SK-N-SH (cell line): ENCODE results near the gene ZDHHC7. TPM values are rescaled to one million over a fixed set of nuclear protein-coding genes. Genes with fewer than 3 reads are reported as not detected.
"Not testable (repeated sequence)": the region's sequence is repeated elsewhere in the genome, so short reads cannot be mapped to it uniquely, and the experiment has no call there.

Experiments
- CTCF ChIA-PET: fragments of 300-600, 350-600 bp; formaldehyde crosslinking; extraction: SDS; loops from one replicate; lab custom pipeline; 2021; lab: Yijun Ruan, JAX
- POLR2A ChIA-PET: fragments of 350-600 bp; sonication (Branson Sonifier 250); formaldehyde crosslinking; extraction: SDS; loops from one replicate; lab custom pipeline; 2020; ENCODE audit warnings: antibody characterized with exemption, inconsistent platforms; lab: Yijun Ruan, JAX
- DNase-seq: peaks from one replicate; pipeline ENCODE4 v3.0.0; 2012
- H2AFZ ChIP-seq: fragments of 200-600 bp; sonication (generic); 2 replicates; pipeline ENCODE4 v1.8.1; 2016; ENCODE audit warnings: antibody characterized with exemption, mild to moderate bottlenecking, low read depth
- H3F3A ChIP-seq: fragments of 200-600 bp; sonication (generic); replicated peaks from 2 replicates; pipeline ENCODE3; 2016; ENCODE audit warnings: antibody characterized with exemption, mild to moderate bottlenecking; ENCODE audit not compliant: insufficient read depth
- H3K27ac ChIP-seq, 2 experiments: fragments of 200-500 bp in 1 of 2; fragments of 200-600 bp in 1 of 2; sonication (Bioruptor generic) in 1 of 2; sonication (generic), shearing (Covaris generic) in 1 of 2; 2 replicates each; pipeline versions ENCODE4 v1.5.1 to v1.6.1; 2014 to 2016; ENCODE audit warnings: low read depth in 2 of 2, inconsistent platforms in 1 of 2, low read length in 1 of 2, mild to moderate bottlenecking in 1 of 2, mixed read lengths in 1 of 2
- H3K27me3 ChIP-seq: fragments of 200-600 bp; sonication (generic), shearing (Covaris generic); 2 replicates; pipeline ENCODE4 v1.6.1; 2016; ENCODE audit warnings: mixed run types; ENCODE audit not compliant: insufficient read depth
- H3K36me3 ChIP-seq, 2 experiments: fragments of 200-500 bp in 1 of 2; fragments of 200-600 bp in 1 of 2; sonication (Bioruptor generic) in 1 of 2; sonication (generic) in 1 of 2; replicated peaks in 1 of 2; 2 replicates each; pipeline versions ENCODE3 to v1.5.1; 2014 to 2016; ENCODE audit warnings: low read length in 1 of 2, mild to moderate bottlenecking in 1 of 2; ENCODE audit not compliant: insufficient read depth in 2 of 2, control insufficient read depth in 1 of 2
- H3K4me1 ChIP-seq, 2 experiments: fragments of 200-500 bp in 1 of 2; fragments of 200-600 bp in 1 of 2; sonication (Bioruptor generic) in 1 of 2; sonication (generic), shearing (Covaris generic) in 1 of 2; 2 replicates each; pipeline versions ENCODE4 v1.5.1 to v1.6.1; 2014 to 2016; ENCODE audit warnings: low read depth in 1 of 2, low read length in 1 of 2, mixed run types in 1 of 2; ENCODE audit not compliant: insufficient read depth in 2 of 2, control insufficient read depth in 1 of 2
- H3K4me2 ChIP-seq: fragments of 200-600 bp; sonication (generic), shearing (Covaris generic); 2 replicates; pipeline ENCODE4 v1.6.1; 2017; ENCODE audit warnings: mixed run types
- H3K4me3 ChIP-seq, 2 experiments: fragments of 200-500 bp in 1 of 2; fragments of 200-600 bp in 1 of 2; sonication (Bioruptor generic) in 1 of 2; sonication (generic), shearing (Covaris generic) in 1 of 2; 2 replicates each; pipeline versions ENCODE4 v1.5.1 to v1.8.1; 2014 to 2016; ENCODE audit warnings: low read depth in 2 of 2, inconsistent platforms in 1 of 2, low read length in 1 of 2, mild to moderate bottlenecking in 1 of 2, mixed read lengths in 1 of 2, moderate library complexity in 1 of 2
- H3K79me2 ChIP-seq: fragments of 200-600 bp; sonication (generic); 2 replicates; pipeline ENCODE4 v1.8.1; 2017; ENCODE audit warnings: mild to moderate bottlenecking; ENCODE audit not compliant: insufficient read depth
- H3K9ac ChIP-seq: fragments of 200-600 bp; sonication (generic); 2 replicates; pipeline ENCODE4 v1.6.1; 2017; ENCODE audit warnings: mixed run types
- H3K9me2 ChIP-seq: fragments of 200-600 bp; sonication (generic); 2 replicates; pipeline ENCODE4 v1.6.1; 2017; ENCODE audit warnings: mixed run types
- H3K9me3 ChIP-seq: fragments of 200-600 bp; sonication (generic); 2 replicates; pipeline ENCODE4 v1.6.1; 2017; ENCODE audit warnings: mixed run types, mild to moderate bottlenecking, moderate library complexity
- H4K20me1 ChIP-seq: fragments of 200-600 bp; sonication (generic); 2 replicates; pipeline ENCODE4 v1.6.1; 2017; ENCODE audit warnings: mild to moderate bottlenecking, mixed run types; ENCODE audit not compliant: insufficient read depth
- ELF1 ChIP-seq: IDR thresholded peaks from 2 replicates; pipeline ENCODE4 v1.4.0; 2012
- EP300 ChIP-seq, 2 experiments: IDR thresholded peaks; 2 replicates each; pipeline versions ENCODE4 v1.4.0 to v1.6.1; 2012; ENCODE audit warnings: borderline replicate concordance in 1 of 2, low read depth in 1 of 2, low read length in 1 of 2
- EZH2phosphoT487 ChIP-seq: fragments of 200-600 bp; sonication (generic); IDR thresholded peaks from 2 replicates; pipeline ENCODE4 v1.6.1; 2017; ENCODE audit warnings: low read depth, mixed run types, mild to moderate bottlenecking, antibody characterized with exemption, moderate library complexity, borderline replicate concordance
- FOXJ3 ChIP-seq: sonication (generic); formaldehyde crosslinking; IDR thresholded peaks from 2 replicates; pipeline ENCODE4 v1.5.1; 2020; ENCODE audit warnings: mild to moderate bottlenecking, missing genetic modification reagents
- FOXM1 ChIP-seq: IDR thresholded peaks from 2 replicates; pipeline ENCODE4 v1.4.0; 2012; ENCODE audit warnings: low read depth, mild to moderate bottlenecking
- GABPA ChIP-seq: IDR thresholded peaks from 2 replicates; pipeline ENCODE4 v1.4.0; 2012; ENCODE audit warnings: low read depth, mild to moderate bottlenecking
- GATA2 ChIP-seq: sonication (generic); formaldehyde crosslinking; IDR thresholded peaks from 2 replicates; pipeline ENCODE4 v1.5.0; 2020; ENCODE audit warnings: mild to moderate bottlenecking, missing genetic modification reagents
- JUND ChIP-seq: IDR thresholded peaks from 2 replicates; pipeline ENCODE4 v1.4.0; 2012
- MEF2A ChIP-seq: IDR thresholded peaks from 2 replicates; pipeline ENCODE4 v1.4.0; 2012; ENCODE audit warnings: low read depth, borderline replicate concordance
- NRF1 ChIP-seq: IDR thresholded peaks from 2 replicates; pipeline ENCODE4 v1.6.1; 2012; ENCODE audit warnings: low read depth, mild to moderate bottlenecking, low read length
- PBX3 ChIP-seq: IDR thresholded peaks from 2 replicates; pipeline ENCODE4; 2012
- POLR2AphosphoS5 ChIP-seq: IDR thresholded peaks from 2 replicates; pipeline ENCODE4 v1.6.1; 2012; ENCODE audit warnings: low read depth, low read length
- RCOR1 ChIP-seq: fragments of 150-350 bp; IDR thresholded peaks from 2 replicates; pipeline ENCODE4 v1.6.1; 2017; ENCODE audit warnings: antibody characterized with exemption, low read length
- RFX5 ChIP-seq: IDR thresholded peaks from 2 replicates; pipeline ENCODE4 v1.6.1; 2012; ENCODE audit warnings: mild to moderate bottlenecking, improper control_type of control experiment, low read length
- RXRA ChIP-seq: IDR thresholded peaks from 2 replicates; pipeline ENCODE4 v1.4.0; 2012; ENCODE audit warnings: low read depth, mild to moderate bottlenecking, borderline replicate concordance
- TEAD4 ChIP-seq: IDR thresholded peaks from 2 replicates; pipeline ENCODE4 v1.4.0; 2012; ENCODE audit warnings: mild to moderate bottlenecking, borderline replicate concordance; ENCODE audit not compliant: insufficient read depth
- USF1 ChIP-seq: IDR thresholded peaks from 2 replicates; pipeline ENCODE4 v1.4.0; 2012; ENCODE audit warnings: low read depth, borderline replicate concordance
- WGBS: methylation state at CpG from one replicate; pipeline ENCODE4 v1.1.6; 2017; ENCODE audit warnings: low lambda C conversion rate; 5-methylcytosine and 5-hydroxymethylcytosine counted together
- polyA plus RNA-seq, 3 experiments: library from polyadenylated mRNA; depleted of rRNA; stranded (reverse); fragments of >200 nt; gene quantifications; 2 replicates each; pipeline ENCODE4 v1.2.3, GENCODE V29; 2012

The ZDHHC7 gene
- polyA plus RNA-seq, 1 of the 3 experiments (the other 2 are of a cell fraction): 114 TPM

DNA sequence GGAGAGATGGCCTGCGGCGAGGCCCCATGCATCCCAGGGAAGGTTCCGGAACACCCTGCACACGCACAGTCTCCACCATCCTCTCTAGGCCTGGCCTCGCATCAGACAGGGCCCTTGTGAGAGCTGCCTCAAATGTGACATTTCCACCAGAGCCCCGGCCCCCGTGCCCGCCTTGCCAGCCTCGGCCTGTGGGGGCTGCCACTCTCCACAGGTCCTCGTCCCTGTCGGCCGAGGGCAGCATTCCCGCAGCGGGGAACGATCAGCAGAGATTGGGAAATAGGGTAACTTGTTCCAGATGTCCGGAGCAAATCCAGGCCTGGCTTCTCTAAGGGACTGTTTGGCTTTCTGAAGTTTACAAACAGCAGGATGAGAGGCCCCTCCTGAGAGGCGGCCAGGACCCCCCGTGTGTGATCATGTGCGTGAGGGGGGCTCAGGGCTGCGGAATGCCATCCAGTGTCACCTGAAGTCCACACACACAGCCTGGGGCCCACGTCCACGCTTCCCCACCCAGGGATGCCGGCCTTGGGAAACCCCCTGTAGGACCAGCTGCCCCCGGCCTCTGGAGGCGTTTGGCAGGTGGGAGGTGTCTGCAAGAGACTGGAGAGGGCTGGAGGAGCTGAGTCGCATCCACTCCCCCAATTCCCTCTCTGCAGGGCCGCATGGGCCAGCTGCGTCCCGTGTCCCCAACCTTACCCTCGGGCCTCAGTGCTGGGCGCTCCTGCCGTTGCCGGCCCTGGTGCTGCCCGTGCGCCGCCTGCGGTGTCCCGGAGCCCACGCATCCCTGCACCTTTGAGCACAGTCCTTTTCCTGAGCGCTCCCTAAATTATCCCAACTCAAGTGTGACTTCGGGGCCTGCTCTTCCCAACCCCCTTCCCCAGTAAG is 70.4 kb downstream of the ZDHHC7 start (continued):
- TF ChIP-seq FOXJ3 (CRISPR knock-in tag) (0 out of 2 replicates have a peak, but pooled peaks have one; percentile 28), ELF1 (no peak), RXRA (no peak), GABPA (no peak), FOXM1 (no peak), GATA2 (peak; percentile 42; the same call in 1 of the 2 replicates), EZH2phosphoT487 (no peak), RCOR1 (peak; percentile 61; the same call in 1 of the 2 replicates), EP300 (IDR thresholded peaks at IDR 0.05; ENCODE audit: borderline replicate concordance in 1 of 2, low read depth in 1 of 2, low read length in 1 of 2) (0 out of 4 replicates have a peak, but pooled peaks of 1 of the 2 experiments have one; percentile 18), MEF2A (no peak), USF1 (no peak)
- TF ChIP-seq, all 33 proteins: peak for 5

GRCh38 chr16:84938616-84939015 is 72.7 kb downstream of the ZDHHC7 start:
- CTCF ChIA-PET: interaction anchor here (1.2 to 5.2 kb wide), 3 partner anchors 14 to 200 kb away, joined by 3 to 45 read pairs (median 3); no protein-coding TSS in a partner anchor
- DNase-seq, H3K27ac ChIP-seq, H3K4me3 ChIP-seq, H2AFZ ChIP-seq, H3K36me3 ChIP-seq, H3K4me2 ChIP-seq, H3K79me2 ChIP-seq, H3K9ac ChIP-seq, H3K9me3 ChIP-seq, H4K20me1 ChIP-seq, H3F3A ChIP-seq, H3K27me3 ChIP-seq, POLR2A ChIA-PET, H3K9me2 ChIP-seq: not testable (repeated sequence)
- peaks cover 0 to 19% of the 10 kb centered on the region in 2 experiments; a peak in 1 of 4 replicates for H3K4me1 ChIP-seq
- WGBS: 84% methylated on average over 6 of the region's 6 CpGs

- H3K9me3 ChIP-seq: no peaks in the 10 kb centered on the region
- DNase-seq: no peak
- no peak overlapping the region for H3K4me2 ChIP-seq
- no peak overlapping the region for H3K4me3 ChIP-seq
- H3K27me3 ChIP-seq: no peaks in the 10 kb centered on the region
- ChIA-PET POLR2A (no interaction called here), CTCF (interaction anchor here (0.9 to 1.7 kb wide), 5 partner anchors 14 to 198 kb away, joined by 3 to 4 read pairs (median 3); no protein-coding TSS in a partner anchor)
- H2AFZ ChIP-seq: no peak overlapping the region
- H3F3A ChIP-seq: no peaks in the 10 kb centered on the region
- no peak overlapping the region for H3K27ac ChIP-seq
- no peaks in the 10 kb centered on the region for H3K79me2 ChIP-seq
- no peaks in the 10 kb centered on the region for H3K9me2 ChIP-seq
- H3K4me1 ChIP-seq: peaks cover 0 to 21% of the 10 kb centered on the region in 2 experiments; a peak in 1 of 4 replicates
- H4K20me1 ChIP-seq: no peaks in the 10 kb centered on the region
- no peaks in the 10 kb centered on the region for H3K36me3 ChIP-seq
- H3K9ac ChIP-seq: no peak overlapping the region
- WGBS: 78% methylated on average over 9 of the region's 9 CpGs
- TF ChIP-seq JUND (no peak), EP300 (IDR thresholded peaks at IDR 0.05; ENCODE audit: borderline replicate concordance in 1 of 2, low read depth in 1 of 2, low read length in 1 of 2) (no peak), POLR2AphosphoS5 (no peak), RFX5 (no peak), NRF1 (no peak), ELF1 (no peak), GATA2 (no peak), TEAD4 (no peak), RCOR1 (no peak), PBX3 (no peak)
Measured at GRCh38 chr16:84937196-84938005, 73.9 kb downstream of the ZDHHC7 start.
